Midbrain (tissue), 1 donor: Measurements from ENCODE around the gene KANK3.
"Not testable (repeated sequence)": the region's sequence is repeated elsewhere in the genome, so short reads cannot be mapped to it uniquely, and the experiment has no call there.

ENCODE experiments used
- DNase-seq: peaks from one replicate; lab custom pipeline; 2025; lab: John Stamatoyannopoulos, UW

KANK3 gene

GRCh38 chr19:8370176-8371010 lies 27.3 kb upstream of the KANK3 start:
- peak; percentile 24 for DNase-seq

DNA sequence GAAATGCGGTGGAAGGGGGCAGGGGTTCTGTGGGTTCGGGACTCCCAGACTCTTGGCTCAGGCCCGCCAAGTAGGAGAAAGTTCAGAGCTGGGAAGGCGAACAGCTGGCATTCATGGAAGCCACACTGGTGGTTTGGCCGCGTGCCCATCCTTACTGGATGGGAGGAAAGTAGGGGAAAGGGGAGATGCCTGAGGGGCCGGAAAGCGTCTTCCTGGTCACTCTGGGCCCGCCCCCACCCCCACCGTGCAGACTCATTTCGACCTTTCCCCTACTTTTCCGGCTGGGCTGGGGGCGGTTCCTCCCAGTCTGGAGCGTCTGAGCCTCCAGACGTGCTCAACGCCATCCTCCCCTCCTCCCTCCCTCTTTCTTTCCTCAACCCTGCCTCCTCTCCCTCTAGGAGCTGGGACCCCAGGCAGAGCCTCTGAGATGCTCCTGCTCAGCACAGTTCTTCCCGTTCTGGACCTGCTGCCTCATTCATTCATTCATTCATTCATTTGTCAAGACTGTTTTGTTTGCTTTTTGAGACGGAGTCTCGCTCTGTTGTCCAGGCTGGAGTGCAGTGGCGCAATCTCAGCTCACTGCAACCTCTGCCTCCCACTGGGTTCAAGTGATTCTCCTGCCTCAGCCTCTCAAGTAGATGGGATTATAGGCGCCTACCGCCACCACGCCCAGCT lies 24.4 kb upstream of the KANK3 start:
- DNase-seq, result peak; percentile 84

- DNase-seq, result peak; percentile 84
These were observed 23.9 kb upstream of the KANK3 start for GRCh38 chr19:8366961-8367326.

GRCh38 chr19:8366121-8366581 lies 23.1 kb upstream of the KANK3 start:
- peak; percentile 21 for DNase-seq

DNA sequence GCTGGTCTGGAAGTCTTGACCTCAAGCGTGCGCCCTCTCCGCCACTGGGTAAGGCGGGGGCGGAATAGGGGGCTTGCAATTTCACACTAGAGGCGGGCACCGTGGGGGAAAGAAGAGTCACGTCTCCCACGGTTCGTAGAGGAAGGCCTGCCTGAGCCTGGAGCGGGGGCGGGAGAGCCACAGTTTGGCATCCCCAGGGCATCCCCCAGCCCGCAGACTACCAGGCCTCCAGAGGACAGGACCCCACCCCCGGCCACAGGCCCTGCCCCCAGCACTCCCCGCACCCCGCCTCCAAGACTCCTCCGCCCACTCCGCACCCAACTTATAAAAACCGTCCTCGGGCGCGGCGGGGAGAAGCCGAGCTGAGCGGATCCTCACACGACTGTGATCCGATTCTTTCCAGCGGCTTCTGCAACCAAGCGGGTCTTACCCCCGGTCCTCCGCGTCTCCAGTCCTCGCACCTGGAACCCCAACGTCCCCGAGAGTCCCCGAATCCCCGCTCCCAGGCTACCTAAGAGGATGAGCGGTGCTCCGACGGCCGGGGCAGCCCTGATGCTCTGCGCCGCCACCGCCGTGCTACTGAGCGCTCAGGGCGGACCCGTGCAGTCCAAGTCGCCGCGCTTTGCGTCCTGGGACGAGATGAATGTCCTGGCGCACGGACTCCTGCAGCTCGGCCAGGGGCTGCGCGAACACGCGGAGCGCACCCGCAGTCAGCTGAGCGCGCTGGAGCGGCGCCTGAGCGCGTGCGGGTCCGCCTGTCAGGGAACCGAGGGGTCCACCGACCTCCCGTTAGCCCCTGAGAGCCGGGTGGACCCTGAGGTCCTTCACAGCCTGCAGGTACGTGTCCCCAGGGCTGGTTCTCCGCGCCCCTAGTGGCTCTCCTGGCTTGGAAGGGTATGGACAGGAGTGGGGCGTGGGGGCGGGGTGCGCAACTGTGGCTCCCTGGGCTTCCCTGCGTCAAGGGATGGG lies 21.0 kb upstream of the KANK3 start, which contains the start of gene ANGPTL4:
ANGPTL4 (plus strand) TSS at position 353 of the 969 bp plus-strand sequence; CDS start at position 520, 167 bp downstream.
- peak; percentile 76 for DNase-seq

- DNase-seq, result peak; percentile 82
These were observed 19.1 kb upstream of the KANK3 start for GRCh38 chr19:8361921-8362793.

DNA sequence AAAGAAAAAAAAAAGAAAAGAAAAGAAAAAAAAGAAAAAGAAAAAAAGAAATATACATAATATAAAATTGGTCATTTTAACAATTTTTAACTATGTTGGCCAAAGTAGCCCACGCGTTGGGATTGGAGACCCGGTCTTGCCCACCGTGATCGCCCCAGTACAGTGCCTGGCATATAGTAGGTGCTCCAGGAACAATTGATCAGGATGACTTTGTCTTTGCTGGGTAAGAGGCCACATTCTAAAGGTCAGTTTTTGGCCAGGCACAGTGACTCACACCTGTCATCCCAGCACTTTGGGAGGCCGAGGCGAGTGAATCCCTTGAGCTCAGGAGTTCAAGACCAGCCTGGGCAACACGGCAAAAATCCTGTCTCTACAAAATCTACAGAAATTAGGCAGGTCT lies 17.1 kb upstream of the KANK3 start:
- no peak for DNase-seq

DNA sequence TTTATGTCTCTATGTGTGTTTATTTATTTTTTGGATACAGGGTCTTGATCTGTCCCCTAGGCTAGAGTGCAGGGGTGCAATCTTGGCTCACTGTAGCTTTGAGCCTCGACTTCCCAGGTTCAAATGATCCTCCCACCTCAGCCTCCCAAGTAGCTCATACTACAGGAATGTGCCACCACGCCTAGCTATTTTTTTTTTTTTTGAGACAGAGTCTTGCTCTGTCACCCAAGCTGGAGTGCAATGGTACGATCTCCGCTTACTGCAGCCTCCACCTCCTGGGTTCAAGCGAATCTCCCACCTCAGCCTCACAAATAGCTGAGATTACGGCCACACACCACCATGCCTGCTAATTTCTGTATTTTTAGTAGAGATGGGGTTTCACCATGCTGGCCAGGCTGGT lies 15.9 kb upstream of the KANK3 start:
- no peak for DNase-seq

DNA sequence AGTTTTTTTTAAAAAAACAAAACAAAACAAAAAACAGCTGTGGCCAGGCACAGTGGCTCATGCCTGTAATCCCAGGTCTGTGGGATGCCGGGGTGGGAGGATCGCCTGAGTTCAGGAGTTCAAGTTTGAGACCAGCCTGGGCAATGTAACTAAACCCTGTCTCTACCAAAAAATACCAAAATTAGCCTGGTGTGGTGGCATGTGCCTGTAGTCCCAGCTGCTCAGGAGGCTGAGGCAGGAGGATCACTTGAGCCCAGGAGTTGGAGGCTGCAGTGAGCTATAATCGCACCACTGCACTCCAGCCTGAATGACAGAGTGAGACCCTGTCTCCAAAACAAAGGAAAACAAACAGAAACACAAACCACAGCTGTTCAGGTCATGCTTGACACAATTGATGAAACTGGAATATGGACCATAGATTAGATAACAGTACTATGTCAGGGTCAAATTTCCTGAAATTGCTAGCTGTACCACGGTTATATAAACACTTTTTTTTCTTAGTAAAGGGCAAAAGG lies 14.0 kb upstream of the KANK3 start:
- no peak for DNase-seq

- no peak for DNase-seq
These were observed 12.8 kb upstream of the KANK3 start for GRCh38 chr19:8355631-8356402.

DNA sequence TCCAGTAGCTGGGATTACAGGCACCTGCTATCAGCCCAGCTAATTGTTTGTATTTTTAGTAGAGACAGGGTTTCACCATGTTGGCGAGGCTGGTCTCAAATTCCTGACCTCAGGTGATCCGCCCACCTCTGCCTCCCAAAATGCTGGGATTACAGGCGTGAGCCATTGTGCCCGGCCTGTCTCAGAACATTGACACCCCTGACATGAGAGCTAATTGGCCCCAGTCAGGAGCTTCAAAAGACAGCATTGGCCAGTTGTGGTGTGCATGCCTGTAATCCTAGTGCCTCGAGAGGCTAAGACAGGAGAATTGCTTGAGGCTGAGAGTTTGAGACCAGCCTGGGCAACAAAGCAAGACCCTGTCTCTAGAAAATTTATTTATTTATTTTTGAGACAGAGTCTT lies 9.8 kb upstream of the KANK3 start:
- not testable (repeated sequence) for DNase-seq

GRCh38 chr19:8352134-8352827 lies 9.2 kb upstream of the KANK3 start:
- no peak for DNase-seq

- DNase-seq, result not testable (repeated sequence)
These were observed 6.7 kb upstream of the KANK3 start for GRCh38 chr19:8349629-8350372.

DNA sequence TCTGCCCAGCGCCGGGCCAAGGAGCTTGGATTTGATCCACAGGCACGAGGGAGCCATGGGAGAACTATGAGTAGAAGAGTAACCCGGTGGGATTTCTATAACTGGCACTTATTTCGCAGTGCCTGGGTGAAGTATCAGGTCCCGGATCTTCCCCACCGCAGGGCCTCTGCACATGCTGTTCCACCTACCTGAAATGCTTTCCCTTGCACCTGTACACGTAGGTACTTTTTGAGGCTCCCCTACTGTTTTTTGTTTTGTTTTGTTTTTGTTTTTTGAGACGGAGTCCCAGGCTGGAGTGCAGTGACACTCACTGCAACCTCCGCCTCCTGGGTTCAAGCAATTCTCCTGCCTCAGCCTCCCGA lies 402 bp upstream of the KANK3 start:
- no peak for DNase-seq

GRCh38 chr19:8342316-8342683 lies 762 bp downstream of the KANK3 start:
- no peak for DNase-seq

GRCh38 chr19:8341504-8341903 lies 1.6 kb downstream of the KANK3 start:
- not testable (repeated sequence) for DNase-seq

- DNase-seq, result no peak
These were observed 2.5 kb downstream of the KANK3 start for GRCh38 chr19:8340341-8341096.

DNA sequence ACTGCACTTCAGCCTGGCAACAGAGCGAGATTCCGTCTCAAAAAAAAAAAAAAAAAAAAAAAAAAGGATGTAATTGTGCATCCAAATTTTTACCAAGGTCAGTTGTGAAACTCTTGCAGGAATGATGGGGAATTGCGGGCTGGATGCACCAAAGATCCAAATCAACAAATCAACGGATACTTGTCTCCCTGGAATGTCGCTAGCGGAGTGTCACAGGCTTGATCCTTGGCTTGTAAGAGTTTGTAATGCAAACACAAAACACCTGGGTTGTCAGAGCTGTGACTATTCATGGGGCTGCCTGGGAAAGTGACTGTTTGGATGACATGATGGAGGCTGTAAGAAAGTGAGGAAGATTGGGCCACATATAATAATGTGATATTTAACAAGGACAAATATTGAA lies 4.2 kb downstream of the KANK3 start:
- DNase-seq, result no peak
